ENCODE data around the gene PLCB4.

PLCB4 gene

GRCh38 chr20:9478771-9479170 is 409.9 kb downstream of the PLCB4 start:
- no peak for DNase-seq

- no peak for DNase-seq
Observed at GRCh38 chr20:9480066-9480465, 411.2 kb downstream of the PLCB4 start.

- DNase-seq: no peak
Observed at GRCh38 chr20:9482180-9482579, 413.3 kb downstream of the PLCB4 start.

GRCh38 chr20:9483131-9483530 is 414.2 kb downstream of the PLCB4 start:
- no peak for DNase-seq

- DNase-seq: no peak
Observed at GRCh38 chr20:9485614-9486340, 416.9 kb downstream of the PLCB4 start.

DNA sequence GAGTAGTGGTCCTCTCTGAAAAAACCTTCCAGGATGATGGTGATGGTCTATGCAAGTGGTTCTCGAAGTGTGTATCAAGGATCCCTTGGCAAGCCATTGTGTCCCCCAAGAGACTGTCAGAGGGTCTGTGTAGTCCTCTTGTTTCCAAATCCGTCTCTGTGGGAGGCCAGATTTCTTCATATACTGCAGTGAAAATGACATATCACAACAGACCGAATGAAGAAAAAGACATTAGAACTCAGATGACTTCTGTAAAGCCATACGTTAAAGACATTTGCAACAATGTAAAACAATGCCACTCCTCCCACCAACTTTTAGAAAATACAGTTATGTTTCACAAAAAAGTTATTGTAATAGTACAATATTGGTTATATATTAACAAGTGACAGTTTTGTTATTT is 418.3 kb downstream of the PLCB4 start:
- DNase-seq: no peak

DNA sequence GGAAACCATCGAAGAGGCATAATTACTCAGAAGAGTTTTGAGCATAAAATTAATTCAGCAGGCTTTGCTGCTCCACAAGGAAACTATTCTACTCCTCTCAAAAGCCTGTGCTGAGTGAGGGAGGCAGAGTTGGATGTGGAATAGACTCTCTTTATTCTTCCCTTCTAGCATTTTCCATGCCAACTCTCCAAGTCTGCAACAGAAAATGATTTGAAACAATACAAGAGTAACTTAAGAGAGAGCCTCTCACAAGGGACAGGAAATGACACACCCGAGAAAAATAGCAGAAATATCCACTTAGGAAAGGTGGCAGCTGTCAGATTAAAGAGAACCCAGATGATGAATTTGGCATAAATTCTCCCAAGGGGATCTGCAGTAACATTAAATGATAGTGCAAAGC is 419.2 kb downstream of the PLCB4 start:
- DNase-seq: no peak

DNA sequence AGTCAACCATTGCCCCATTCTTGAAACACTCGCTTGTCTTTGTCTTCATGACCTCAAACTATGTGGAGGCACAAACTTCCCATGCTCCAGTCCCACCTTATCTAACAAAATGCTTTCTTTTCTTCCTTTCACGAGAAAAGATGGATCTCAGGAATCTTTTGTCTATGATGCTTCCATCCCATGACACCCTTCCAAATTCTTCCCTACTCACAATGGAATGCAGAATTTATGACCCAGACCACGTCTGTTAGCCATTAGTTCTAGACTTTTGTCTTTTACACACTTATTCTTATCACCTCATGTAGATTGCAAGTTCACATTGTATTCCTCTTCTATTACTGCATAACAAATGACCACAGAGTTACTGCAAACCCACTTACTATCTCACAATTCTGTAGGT is 421.3 kb downstream of the PLCB4 start:
- no peak for DNase-seq

DNA sequence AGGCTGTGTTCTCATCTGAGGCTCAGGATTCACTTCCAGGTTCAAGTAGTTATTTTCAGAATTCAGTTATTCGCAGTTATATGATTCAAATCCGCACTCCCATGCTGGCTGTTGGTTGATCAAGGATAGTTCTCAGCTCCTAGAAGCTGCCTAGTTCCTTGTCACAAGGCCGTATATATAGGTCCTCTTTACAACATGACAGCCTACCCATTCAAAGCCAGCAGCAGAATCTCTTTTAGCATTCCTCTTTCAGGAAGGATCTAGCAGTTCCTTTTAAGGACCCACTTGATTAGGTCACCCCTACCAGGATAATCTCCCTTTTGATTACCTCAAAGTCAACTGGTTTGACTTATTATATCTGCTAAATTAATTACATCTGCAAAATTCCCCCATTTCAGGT is 421.7 kb downstream of the PLCB4 start:
- no peak for DNase-seq

DNA sequence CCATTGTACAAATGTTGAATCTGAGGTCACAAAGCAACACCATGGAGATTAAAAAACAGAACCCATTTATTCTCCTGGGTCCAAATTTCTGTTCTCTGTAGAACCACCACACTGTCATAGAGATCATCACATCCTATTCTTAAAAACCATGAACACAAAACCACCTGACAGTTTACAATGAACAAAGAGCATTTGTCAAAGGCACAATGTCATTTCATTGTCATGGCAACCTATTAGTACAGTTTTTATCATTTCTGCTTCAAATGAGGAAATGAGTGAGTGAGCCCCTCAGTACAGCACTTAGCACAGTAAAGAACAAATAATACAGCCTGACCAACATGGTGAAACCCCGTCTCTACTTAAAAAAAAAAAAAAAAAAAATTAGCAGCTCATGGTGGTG is 422.4 kb downstream of the PLCB4 start:
- no peak for DNase-seq

DNA sequence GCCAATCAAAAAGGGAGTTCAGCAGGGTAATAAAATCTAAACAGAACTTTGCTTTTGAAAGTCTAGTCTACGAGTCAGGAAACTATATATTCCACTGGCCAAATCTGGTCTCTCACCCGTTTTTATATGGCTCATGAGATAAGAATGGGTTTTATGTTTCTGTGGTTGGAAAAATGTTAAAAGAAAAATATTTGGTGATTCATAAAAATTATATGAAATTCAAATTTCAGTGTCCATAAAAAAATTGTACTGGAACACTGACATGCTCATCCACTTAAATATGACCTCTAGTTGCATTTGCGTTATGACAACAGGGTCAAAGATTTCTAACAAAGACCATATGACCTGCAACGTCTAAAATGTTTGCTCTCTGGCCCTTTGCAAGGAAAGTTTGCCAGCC is 423.2 kb downstream of the PLCB4 start:
- DNase-seq: no peak

DNA sequence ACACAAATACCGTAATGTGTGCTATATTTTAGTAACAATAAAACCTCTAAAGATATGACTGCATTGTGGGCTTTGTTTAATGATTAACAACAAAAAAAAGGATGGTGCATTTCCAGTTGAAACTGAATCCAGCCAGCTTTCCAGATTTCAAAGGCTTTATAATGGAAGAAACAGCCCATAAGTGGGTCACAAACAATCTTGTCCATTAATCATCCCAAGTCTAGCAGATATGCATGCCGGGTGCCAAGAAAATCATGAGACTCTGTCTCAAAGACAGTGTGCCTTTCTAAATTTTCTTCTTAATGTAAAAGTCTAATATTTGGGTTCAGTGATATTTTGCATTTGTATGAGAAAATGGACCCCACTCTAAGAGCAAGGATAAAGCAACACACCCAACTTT is 424.9 kb downstream of the PLCB4 start:
- no peak for DNase-seq

DNA sequence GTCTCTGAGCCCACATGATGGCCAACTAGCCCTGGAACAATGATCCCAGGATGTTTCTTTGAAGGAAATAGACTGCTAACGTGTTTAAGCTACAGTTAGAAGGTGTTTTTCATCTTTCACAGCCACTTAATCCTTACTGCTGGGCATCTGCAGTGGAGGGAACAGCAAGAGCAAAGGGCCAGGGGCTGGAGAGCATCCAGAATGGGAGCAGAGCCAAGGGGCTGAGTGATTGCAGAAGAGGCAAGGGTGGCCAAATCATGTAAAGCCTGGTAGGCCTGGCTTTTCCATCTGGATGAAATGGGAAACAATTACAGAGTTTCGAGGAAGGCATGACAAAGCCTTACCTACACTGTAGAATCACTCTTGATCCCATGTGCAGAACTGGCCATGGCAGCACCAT is 426.8 kb downstream of the PLCB4 start:
- DNase-seq: no peak

GRCh38 chr20:9496155-9496554 is 427.3 kb downstream of the PLCB4 start:
- DNase-seq: no peak

DNA sequence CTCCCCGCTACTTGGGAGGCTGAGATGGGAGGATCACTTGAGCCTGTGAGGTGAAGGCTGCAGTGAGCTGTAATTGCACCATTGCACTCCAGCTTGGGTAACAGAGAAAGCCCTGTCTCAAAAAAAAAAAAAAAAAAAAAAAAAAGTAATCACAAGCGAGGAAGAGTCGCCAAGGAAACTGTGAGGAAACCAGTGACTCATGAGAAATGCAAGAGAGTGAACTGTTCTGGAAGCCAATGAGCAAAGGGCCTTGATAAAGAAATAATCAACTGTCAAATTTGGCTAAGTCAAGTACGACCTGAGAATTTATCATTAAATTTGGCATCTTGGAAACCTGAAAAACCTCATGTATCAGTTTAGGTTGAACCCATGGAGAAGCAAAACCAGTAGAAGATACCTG is 429.4 kb downstream of the PLCB4 start:
- DNase-seq: no peak

- DNase-seq: no peak
Observed at GRCh38 chr20:9499126-9499899, 430.4 kb downstream of the PLCB4 start.

DNA sequence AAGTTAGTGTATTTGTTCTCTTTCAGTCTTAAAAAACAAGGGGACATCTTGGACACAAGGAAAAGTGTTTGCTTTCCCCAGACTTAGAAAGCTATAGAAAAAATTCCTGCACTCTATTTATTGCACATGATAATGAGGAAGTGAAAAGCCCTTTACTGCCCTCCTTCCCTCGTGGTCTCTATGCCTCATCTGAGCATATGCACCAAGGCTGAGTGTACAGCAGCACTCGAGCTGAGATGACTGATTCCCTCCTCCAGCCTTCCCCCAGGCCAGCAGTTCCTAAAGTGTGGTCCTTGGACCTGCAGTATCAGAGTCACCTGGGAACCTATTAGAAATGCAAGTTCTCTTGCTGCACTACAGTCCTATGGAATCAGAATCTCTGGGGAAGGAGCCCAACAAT is 431.2 kb downstream of the PLCB4 start:
- DNase-seq: no peak

DNA sequence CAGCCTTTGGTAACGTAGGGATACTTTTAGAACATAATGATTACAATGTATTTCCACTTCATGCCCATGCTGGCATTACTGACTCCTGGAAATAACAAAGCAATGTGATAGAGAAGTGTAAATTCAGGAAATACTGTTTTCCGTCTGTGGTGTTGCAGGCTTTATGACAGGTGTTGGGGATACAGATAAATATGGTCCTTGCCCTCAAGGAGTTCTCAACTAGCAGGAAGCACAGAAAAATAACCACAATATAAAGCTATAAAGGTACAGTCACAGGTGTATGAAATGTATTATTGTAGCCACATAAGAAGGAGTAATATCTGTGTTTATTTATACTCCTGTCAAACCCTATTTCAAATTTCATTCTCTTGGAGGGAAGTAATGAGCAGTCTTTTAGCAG is 432.6 kb downstream of the PLCB4 start:
- DNase-seq: no peak

DNA sequence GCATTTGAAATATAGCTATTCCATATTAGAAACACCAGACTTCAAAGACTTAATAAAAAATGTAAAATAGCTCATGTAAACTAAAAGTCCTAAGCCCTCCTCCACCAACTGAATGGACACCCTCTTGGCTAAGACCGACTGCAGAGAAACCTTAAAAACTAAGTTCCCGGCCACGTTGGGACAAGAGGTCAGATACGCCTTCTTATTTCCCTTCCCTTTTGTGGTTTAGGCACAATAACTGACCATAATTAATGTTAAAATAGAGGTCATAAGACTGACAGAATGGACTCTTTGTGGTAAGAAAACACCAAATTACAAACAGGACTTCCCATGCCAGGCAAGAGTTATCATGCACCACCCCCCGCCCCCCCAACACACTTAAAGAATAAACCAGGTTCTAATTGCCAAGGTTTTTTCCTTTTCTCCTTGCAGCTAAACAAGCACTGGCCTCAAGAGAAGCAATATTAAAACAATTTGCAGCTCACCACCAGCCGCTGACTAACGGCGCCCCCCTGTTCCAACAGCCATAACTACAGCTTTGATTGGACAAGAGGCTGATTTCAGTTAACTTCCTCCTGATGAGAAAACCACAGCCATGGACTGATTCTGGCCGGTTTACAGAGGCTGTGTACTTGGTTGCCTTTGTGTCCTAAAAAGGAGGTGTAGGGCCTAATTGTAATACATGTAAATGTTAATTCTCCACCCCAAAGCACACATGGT is 434.8 kb downstream of the PLCB4 start:
- DNase-seq: no peak

DNA sequence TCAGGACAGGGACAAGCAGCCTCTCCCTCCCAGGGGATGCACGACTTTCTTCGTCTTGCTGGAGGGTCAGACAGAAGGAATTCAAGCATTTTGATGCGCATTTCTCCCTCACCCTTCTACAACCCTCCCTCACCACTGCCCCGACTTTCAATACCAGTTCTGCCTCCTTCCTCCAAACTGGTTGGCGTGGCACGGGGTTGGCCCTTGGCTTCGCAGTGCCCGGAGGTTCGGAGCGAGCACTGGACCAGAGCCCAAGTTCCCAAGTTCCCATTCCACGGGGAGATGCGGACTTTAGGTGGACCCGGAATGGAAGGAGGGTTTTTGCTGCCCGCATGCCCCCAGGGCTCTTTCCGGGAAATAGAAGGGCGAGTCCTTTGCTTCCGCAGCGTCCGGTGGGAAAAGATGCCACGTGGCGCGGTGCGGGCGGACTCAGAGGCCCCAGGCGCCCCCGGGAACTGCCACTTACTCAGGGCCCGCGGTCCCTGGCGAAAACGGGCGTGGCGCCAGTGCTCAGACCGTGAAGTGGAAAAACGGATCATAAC is 437.5 kb downstream of the PLCB4 start:
- DNase-seq: no peak

DNA sequence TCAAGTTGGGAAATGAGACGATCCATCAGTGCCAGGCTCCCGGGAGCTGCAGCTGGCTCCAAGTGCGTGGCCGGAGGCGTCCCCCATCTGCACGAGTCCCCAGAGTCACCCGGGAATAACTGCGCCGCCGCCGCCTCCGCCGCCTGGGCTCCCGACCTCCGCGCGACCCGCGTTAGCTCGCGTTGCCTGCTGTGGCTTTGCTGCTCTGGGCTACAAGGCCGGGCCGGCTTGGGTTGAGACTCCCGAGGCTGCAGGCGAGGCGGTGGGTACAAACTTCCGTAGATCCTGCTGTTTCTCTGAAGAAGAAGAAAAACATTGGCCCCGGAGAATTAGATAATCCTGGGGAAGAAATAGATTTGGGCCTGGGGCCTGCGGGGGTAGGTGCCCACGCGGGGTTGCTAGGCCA is 438.1 kb downstream of the PLCB4 start:
- DNase-seq: no peak

- DNase-seq: no peak
Observed at GRCh38 chr20:9507544-9508239, 438.8 kb downstream of the PLCB4 start.

- no peak for DNase-seq
Observed at GRCh38 chr20:9508240-9508661, 439.4 kb downstream of the PLCB4 start.

All from NCI-H526 treated with DMSO at 0.1 percent for 48 hours (cell line).